HG02588 (cell line): Measurements from ENCODE around the gene ESR2.
"Not testable (repeated sequence)": the region's sequence is repeated elsewhere in the genome, so short reads cannot be mapped to it uniquely, and the experiment has no call there.

ENCODE experiments used
- ATAC-seq: cut with Tn5 transposase; IDR thresholded peaks from one replicate; pipeline ENCODE4 v1.9.1; 2021; ENCODE audit warnings: mild to moderate bottlenecking, moderate library complexity; ENCODE audit not compliant: unreplicated experiment

Gene ESR2

DNA sequence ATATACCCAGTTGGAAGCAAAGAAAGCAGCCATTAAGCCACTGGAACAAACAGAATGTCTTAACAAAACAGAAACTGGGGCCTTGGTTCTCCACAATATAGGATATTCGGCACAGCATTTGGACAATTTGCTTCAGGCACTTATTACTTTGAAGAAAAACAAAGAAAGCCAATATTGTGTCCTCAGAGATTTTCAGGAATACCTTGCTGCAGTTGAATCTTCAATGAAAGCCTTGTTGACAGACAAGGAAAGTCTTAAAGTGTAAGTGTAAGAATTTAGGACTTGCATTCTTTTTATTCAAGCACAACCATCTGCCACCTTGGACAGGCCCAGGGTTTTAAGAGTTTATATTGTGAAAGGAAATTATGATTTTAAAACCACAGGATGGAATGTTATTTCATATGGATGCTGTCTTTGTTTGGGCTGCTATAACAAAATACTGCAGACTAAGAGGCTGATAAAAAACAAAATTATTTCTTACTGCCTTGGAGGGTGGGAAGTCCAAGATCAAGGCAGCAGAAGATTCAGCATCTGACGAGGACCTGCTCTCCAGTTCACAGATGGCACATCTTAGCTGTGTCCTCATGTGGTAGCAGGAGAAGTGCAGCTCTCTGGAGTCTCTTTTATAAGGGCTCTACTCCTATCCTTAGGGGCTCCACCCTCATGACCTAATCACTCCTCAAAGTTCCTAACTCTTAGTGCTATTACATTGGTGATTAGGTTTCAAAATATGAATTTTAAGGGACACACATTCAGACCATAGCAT lies 244.4 kb downstream of the ESR2 start:
- no peak for ATAC-seq

DNA sequence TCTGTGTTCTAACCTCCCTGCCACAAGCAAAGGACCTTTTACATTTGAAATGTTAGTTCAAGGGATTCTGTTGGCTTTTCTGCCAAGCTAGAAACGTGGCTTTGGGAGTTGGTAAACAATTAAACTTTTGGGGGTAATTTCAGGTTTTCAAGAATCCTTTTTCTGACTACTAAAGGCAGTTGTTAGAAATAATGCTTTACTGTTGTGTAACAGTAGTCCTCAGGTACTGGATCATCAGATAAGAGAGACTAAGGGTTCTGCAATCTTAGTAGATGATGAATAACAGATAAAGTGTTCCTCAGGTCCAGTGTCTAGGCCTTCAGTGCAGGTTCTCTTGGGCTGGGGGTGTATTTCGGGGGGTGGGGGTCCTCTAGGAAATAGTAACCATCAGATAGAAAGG lies 249.1 kb downstream of the ESR2 start:
- ATAC-seq = no peak

DNA sequence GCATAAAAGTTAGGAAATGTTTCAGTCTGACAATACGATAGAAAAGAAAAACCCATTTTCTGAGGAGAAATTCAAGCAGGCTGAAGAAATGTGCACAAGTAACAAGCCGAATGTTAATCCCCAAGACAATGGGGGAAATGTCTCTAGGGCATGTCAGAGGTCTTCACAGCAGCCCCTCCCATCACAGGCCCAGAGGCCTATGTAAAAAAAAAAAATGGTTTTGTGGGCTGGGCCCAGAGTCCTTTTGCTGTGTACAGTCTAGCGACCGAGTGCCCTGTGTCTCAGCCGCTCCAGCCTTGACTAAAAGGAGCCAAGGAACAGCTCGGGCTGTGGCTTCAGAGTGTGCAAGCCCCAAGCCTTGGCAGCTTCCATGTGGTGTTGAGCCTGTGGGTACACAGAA lies 250.9 kb downstream of the ESR2 start:
- not testable (repeated sequence) for ATAC-seq

DNA sequence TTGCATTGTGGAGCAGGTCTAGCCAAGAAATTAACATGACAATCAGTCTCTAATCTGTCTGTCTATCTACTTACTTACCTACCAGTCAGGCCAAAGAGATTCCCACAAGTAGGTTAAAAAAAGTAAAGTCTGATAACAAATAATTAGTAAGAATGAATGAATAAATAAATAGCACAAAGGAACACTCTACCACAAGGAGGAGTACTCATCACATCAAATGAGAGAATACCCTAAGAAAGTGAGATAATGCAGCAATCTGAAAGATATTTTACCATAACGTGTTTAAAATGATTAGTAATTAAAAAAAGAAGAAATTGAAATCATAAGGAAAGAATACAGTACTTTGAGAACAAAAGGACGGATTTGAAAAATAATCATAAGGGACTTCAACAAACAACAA lies 254.1 kb downstream of the ESR2 start:
- ATAC-seq = no peak

DNA sequence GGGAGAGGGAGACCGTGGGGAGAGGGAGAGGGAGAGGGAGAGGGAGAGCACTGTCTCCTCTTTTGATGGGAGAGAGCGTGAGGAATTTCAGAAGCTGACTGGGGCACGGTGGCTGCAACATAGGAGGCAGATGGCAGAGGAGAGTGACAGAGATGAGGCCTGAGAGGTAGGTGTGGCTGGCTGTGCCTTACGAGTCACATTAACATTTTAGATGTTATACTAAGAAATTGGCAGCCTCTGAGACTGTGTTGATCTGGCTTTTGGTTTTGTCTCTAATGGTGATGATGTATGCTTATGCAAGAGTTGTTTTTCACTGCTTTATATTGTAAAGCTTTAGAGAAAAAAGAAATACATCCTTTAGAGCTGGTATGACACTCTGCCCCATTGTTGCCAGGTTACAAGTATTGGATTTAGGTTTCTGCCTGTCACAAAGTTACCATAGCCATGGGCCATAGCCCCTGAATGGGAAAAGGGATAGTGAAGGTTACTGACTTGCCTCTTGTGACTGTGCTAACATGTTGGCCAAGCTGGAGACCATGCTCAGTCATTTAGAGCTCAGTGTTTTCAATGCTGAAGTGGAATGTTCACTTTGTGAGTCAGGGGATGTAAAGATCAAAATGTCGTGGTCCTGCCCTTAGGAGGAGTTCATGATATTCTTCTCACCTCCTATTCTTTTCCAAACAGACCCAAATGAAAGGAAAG lies 255.2 kb downstream of the ESR2 start:
- no peak for ATAC-seq

DNA sequence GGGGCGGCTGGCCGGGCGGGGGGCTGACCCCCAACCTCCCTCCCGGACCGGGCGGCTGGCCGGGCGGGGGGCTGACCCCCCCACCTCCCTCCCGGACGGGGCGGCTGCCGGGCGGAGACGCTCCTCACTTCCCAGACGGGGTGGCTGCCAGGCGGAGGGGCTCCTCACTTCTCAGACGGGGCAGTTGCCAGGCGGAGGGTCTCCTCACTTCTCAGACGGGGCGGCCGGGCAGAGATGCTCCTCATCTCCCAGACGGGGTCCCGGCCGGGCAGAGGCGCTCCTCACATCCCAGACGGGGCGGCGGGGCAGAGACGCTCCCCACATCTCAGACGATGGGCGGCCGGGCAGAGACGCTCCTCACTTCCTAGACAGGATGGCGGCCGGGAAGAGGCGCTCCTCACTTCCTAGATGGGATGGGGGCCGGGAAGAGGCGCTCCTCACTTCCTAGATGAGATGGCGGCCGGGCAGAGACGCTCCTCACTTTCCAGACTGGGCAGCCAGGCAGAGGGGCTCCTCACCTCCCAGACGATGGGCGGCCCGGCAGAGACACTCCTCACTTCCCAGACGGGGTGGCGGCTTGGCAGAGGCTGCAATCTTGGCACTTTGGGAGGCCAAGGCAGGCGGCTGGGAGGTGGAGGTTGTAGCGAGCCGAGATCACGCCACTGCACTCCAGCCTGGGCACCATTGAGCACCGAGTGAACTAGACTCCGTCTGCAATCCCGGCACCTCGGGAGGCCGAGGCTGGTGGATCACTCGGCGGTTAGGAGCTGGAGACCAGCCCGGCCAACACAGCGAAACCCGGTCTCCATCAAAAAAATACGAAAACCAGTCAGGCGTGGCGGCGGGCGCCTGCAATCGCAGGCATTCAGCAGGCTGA lies 256.1 kb downstream of the ESR2 start:
- ATAC-seq = not testable (repeated sequence)

DNA sequence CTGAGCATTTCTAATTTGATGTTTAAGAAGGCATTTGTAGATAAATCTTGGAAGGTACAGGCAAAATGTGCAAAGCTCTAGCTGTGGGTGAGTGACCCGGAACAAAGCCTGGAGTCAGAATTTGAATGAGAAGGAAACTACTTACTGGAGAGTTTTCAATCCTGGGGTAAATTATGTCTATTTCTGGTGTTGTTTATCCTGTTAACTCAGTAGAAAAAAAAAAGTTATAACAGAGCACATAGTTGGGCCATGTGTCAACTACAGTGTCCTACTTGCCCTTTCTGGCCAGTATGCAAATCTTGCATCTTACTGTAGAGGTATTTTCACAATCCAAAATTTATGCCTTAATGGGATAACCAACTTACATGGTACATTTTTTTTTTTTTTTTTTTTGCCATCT lies 259.0 kb downstream of the ESR2 start:
- no peak for ATAC-seq
